HG03575 (cell line): ENCODE measurements around the gene SMTNL1.

Source experiments
- ATAC-seq: cut with Tn5 transposase; IDR thresholded peaks from one replicate; pipeline ENCODE4 v1.9.1; 2021; ENCODE audit not compliant: unreplicated experiment, insufficient number of reproducible peaks, low FRiP score; ENCODE audit errors: extremely low read depth

Gene SMTNL1

GRCh38 chr11:57539342-57539741, 1.9 kb downstream of the SMTNL1 start:
- no peak for ATAC-seq

- no peak for ATAC-seq
Observed at GRCh38 chr11:57541169-57541568, 3.8 kb downstream of the SMTNL1 start.

GRCh38 chr11:57542582-57542981, 5.2 kb downstream of the SMTNL1 start:
- no peak for ATAC-seq

- no peak for ATAC-seq
Observed at GRCh38 chr11:57543593-57543992, 6.2 kb downstream of the SMTNL1 start.

DNA sequence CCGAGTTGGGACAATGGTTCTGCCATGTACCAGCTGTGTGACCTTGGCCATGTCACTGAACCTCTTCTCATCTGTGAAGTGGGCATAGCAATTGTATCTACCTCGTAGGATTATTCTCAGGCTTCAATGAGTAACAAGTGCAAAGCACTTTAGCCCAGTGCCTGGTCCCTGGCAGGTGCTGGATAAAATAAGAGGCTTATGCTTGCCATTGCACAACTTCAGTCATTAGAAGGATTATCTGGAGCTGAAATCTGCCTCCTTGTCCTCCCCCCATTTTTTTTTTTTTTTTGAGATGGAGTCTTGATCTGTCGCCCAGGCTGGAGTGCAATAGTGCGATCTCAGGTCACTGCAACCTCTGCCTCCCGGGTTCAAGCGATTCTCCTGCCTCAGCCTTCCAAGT, 7.2 kb downstream of the SMTNL1 start:
- no peak for ATAC-seq

DNA sequence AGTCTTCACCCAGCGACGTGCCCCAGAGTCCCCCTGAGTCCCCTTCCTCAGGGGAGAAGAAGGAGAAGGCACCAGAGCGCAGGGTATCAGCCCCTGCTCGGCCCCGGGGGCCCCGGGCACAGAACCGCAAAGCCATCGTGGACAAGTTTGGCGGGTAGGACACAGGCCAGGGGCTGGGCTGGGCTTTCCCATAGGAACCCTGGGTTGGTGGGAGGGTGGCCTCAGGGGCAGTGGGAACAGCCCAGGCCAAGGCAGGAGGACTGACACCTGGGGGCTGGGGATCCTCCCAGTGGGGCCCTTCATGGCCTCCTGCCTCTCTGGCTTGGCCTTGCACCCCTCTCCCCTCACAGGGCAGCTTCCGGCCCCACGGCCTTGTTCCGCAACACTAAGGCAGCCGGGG, 8.5 kb downstream of the SMTNL1 start:
- no peak for ATAC-seq

DNA sequence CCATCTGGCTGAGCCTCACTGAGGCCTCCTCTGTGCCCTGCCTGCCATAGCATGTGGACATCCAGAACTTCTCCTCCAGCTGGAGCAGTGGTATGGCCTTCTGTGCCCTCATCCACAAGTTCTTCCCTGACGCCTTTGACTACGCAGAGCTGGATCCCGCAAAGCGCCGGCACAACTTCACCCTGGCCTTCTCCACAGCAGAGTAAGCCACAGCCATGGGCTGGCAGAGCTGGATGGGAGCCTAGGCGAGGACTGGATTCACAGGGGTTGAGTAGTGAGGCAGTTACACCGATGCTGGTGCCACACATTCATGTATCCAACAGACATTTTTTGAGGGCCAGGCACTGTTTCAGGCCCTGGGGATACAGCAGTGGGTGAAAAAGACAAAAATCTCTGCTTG, 9.1 kb downstream of the SMTNL1 start:
- no peak for ATAC-seq

- no peak for ATAC-seq
Observed at GRCh38 chr11:57546869-57547475, 9.6 kb downstream of the SMTNL1 start.

- peak; percentile 56 for ATAC-seq
Observed at GRCh38 chr11:57547854-57548377, 10.5 kb downstream of the SMTNL1 start.

DNA sequence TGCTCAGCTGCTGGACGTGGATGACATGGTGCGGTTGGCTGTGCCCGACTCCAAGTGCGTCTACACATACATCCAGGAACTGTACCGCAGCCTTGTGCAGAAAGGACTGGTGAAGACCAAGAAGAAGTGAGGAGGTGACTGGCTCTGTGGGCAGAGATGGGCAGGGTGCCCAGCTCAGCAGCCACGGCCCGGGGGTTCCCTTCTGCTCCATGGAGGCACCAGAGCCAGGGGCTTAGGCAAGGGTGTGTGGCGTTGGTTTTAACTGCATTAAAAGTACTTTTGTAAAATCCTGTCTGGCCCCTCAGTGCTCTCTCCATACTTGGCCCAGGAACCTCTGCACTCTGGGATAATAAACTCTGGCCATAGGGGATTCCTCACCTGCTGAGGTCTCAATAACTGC, 12.6 kb downstream of the SMTNL1 start:
- no peak for ATAC-seq

GRCh38 chr11:57551941-57552340, 14.5 kb downstream of the SMTNL1 start:
- ATAC-seq, result no peak

GRCh38 chr11:57552479-57552878, 15.1 kb downstream of the SMTNL1 start:
- no peak for ATAC-seq

GRCh38 chr11:57555393-57555792, 18.0 kb downstream of the SMTNL1 start:
- ATAC-seq, result no peak

- ATAC-seq, result no peak
Observed at GRCh38 chr11:57556041-57556440, 18.6 kb downstream of the SMTNL1 start.

- no peak for ATAC-seq
Observed at GRCh38 chr11:57560146-57560545, 22.8 kb downstream of the SMTNL1 start.

- no peak for ATAC-seq
Observed at GRCh38 chr11:57562596-57562995, 25.2 kb downstream of the SMTNL1 start.

DNA sequence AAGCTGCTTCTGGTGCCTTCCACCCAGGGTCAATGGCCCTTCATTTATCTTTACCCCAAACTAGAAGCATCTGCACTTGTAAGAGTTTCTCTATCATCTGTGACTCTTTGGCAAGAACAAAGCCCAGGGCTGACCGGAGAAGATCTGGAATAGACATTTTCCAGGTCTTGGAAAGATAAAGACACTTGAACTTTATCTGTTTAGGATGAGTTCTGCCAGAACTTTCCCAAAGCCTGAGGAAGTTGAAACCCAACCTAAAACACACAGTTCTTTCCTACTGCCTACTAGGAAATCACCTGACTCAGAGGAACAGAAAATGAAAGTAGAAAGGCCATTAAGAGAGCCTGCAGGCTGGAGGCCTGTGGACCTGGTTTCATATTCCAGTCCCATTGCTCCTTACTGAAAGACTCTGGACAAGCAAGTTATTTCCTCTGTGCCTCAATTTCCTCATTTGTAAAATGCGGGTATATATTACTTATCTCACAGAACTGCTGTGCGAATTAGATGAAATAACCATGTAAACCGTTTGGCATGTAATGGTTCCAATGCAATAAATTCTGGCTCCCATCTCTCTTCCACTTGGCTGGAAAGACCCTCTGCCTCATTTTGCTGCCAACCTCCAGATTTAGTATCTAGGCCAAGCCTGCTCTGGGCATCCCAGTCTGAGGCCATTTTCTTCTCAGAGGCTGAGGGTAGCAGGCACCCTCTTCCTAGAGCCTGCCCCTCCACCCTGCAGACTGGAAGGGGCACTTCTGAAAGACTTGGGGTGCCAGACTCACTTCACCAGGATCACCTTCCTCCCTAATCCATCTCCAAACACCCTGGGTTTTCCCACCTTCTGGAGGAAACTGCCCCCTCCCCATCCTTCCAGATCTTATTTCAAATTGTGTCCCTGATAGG, 28.9 kb downstream of the SMTNL1 start:
- peak; percentile 63 for ATAC-seq

DNA sequence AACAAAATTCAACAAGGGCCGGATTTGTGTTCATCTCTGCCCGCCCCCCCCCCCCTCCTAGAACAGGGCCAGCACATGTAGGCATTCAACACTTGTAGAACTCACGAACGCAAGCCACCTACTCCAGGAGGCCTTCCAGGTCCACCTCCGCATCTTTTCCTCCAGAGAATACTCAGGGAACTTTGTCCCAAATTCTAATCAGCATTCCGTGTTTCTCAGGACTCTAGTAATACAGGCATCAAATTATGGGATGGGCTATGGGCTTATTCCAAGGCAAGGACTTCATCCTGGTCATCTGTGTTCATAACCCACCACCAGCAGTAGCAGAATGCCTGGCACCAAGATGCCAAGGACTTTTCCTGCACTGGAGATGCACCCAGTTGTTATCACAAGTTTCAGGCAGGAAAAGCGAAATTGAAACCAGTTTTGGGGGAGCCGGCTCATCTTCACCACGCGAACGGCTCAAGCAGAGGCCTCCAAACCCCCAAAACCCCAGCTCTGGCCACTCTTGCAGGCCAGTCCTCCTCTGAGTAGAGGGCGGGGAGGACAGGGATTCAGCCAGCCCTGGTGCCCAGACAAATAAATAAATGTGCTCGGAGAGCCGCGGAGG, 29.6 kb downstream of the SMTNL1 start:
- no peak for ATAC-seq

DNA sequence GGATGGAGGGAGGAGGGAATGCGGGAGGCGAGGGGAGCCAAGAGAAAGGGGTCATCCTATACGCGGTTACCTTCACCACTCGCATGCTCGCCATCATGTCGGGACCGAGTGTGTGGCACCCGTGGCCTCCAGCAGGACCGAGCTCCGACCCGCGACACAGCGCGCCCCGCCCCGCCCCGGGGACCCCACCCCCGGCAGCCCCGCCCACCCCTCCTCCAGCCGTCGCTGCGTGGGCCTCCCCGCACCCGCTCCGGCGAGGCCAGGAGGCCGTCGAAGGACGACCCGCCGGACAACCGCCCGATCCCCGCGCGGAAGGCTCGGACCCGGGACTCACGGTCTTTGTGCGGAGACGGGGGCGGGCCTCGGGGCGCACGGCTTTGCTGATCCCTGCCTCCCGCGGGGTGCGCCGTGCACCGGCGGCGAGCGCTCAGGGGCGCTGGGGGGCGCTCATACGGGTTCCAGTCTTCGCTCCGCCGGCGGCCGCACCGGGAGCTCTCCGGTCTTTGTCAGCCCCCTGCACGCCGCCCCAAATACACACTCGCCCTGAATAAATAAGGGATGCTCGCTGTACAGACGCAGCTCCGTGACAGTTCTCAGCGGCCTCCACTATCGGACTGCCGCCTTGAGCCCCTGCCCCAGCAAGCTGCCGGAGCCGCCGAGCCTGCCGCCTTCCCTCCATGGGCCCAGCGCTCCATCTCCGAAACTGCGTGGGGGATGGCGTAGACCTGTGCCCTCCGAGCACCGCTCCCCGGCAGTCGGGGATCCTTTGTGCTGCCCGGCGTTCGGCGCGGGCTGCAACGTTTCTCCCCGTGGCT, 30.3 kb downstream of the SMTNL1 start, which contains the start of gene UBE2L6:
Gene UBE2L6 (minus strand): TSS at position 158 of the 815 bp plus-strand sequence. CDS start 61 bp downstream, at position 97.
- no peak for ATAC-seq
